Measurements from ENCODE around the gene GALNT13. TPM values are rescaled to one million over a fixed set of nuclear protein-coding genes. Genes with fewer than 3 reads are reported as not detected.

GALNT13 gene
- total and polyA plus RNA-seq, 10 of the 15 experiments (the other 5 are each of a cell fraction or from before 2014, with no cell fraction given): 0.04 TPM; not detected in 9

- Histone ChIP-seq H4K20me1 (ENCODE audit: control insufficient read depth, insufficient read depth) (no peaks in the 10 kb centered on the region), H2AFZ (ENCODE audit: control insufficient read depth, low read depth, low read length) (no peak overlapping the region), H3K9ac (ENCODE audit: control insufficient read depth, insufficient read depth, low read length) (no peak overlapping the region), H3K79me2 (ENCODE audit: control insufficient read depth, insufficient read depth, low read length) (no peaks in the 10 kb centered on the region), H3K27ac (ENCODE audit: control insufficient read depth, insufficient read depth) (no peak overlapping the region), H3K36me3 (ENCODE audit: control insufficient read depth in 2 of 2, insufficient read depth in 2 of 2, low read length in 1 of 2) (no peaks in the 10 kb centered on the region), H3K27me3 (replicated peaks in 1 of 2; ENCODE audit: control insufficient read depth in 2 of 2, insufficient read depth in 2 of 2, low read length in 1 of 2) (no peaks in the 10 kb centered on the region), H3K4me3 (no peak overlapping the region), H3K9me3 (replicated peaks; ENCODE audit: control insufficient read depth, insufficient read depth, low read length) (no peaks in the 10 kb centered on the region), H3K4me2 (ENCODE audit: control insufficient read depth, insufficient read depth) (no peak overlapping the region), H3K4me1 (ENCODE audit: control insufficient read depth, insufficient read depth, low read length) (no peaks in the 10 kb centered on the region)
- DNase-seq (ENCODE audit: low read depth, low spot score) (no peak), ATAC-seq (no peak), FAIRE-seq (no peak)
- CTCF ChIA-PET: no interaction called here
- 37% methylated on average over 2 of the region's 2 CpGs for WGBS (ENCODE audit: insufficient coverage, insufficient replicate concordance, low lambda C conversion rate, missing lambda C conversion rate)
- intact Hi-C loops (cut with micrococcal nuclease; ENCODE audit: unreplicated experiment): no loop called here
- RAD21 ChIA-PET (ENCODE audit: unreplicated experiment): no interaction called here
- SMC1A ChIA-PET (ENCODE audit: uncharacterized antibody, unreplicated experiment): no interaction called here
- POLR2A ChIA-PET: no interaction called here
- in situ Hi-C loops (cut with MboI): no loop called here
- TF ChIP-seq ZNF207 (IDR thresholded peaks at IDR 0.05; ENCODE audit: borderline replicate concordance) (no peak), GABPA (IDR thresholded peaks at IDR 0.05; ENCODE audit: low read depth) (no peak), MYB (IDR thresholded peaks at IDR 0.05; ENCODE audit: borderline replicate concordance, low read depth, low read length) (no peak), FOS (IDR thresholded peaks at IDR 0.05; ENCODE audit: borderline replicate concordance, extremely low read depth, insufficient read length) (no peak), TAF1 (IDR thresholded peaks at IDR 0.05; ENCODE audit: borderline replicate concordance, low read depth, low read length) (no peak), ZNF384 (IDR thresholded peaks at IDR 0.05; ENCODE audit: borderline replicate concordance, low read depth, low read length) (no peak), HDGF (IDR thresholded peaks at IDR 0.05) (no peak), NR2C1 (IDR thresholded peaks at IDR 0.05) (no peak), IKZF2 (IDR thresholded peaks at IDR 0.05) (no peak), NR2F1 (conservative IDR thresholded peaks at IDR 0.05) (no peak), NFXL1 (IDR thresholded peaks at IDR 0.05; ENCODE audit: borderline replicate concordance) (no peak)
- TF ChIP-seq, protein P1, sequence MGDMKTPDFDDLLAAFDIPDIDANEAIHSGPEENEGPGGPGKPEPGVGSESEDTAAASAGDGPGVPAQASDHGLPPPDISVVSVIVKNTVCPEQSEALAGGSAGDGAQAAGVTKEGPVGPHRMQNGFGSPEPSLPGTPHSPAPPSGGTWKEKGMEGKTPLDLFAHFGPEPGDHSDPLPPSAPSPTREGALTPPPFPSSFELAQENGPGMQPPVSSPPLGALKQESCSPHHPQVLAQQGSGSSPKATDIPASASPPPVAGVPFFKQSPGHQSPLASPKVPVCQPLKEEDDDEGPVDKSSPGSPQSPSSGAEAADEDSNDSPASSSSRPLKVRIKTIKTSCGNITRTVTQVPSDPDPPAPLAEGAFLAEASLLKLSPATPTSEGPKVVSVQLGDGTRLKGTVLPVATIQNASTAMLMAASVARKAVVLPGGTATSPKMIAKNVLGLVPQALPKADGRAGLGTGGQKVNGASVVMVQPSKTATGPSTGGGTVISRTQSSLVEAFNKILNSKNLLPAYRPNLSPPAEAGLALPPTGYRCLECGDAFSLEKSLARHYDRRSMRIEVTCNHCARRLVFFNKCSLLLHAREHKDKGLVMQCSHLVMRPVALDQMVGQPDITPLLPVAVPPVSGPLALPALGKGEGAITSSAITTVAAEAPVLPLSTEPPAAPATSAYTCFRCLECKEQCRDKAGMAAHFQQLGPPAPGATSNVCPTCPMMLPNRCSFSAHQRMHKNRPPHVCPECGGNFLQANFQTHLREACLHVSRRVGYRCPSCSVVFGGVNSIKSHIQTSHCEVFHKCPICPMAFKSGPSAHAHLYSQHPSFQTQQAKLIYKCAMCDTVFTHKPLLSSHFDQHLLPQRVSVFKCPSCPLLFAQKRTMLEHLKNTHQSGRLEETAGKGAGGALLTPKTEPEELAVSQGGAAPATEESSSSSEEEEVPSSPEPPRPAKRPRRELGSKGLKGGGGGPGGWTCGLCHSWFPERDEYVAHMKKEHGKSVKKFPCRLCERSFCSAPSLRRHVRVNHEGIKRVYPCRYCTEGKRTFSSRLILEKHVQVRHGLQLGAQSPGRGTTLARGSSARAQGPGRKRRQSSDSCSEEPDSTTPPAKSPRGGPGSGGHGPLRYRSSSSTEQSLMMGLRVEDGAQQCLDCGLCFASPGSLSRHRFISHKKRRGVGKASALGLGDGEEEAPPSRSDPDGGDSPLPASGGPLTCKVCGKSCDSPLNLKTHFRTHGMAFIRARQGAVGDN (IDR thresholded peaks at IDR 0.05): no peak
- BruUV-seq (replicated peaks): no TSS peak
Observed at GRCh38 chr2:154015233-154015632, 143.5 kb downstream of the GALNT13 start.

All from GM12878 (cell line).